ENCODE results near the gene GAD1.

The GAD1 gene

GRCh38 chr2:170818036-170818751, 1.5 kb downstream of the GAD1 start:
- DNase-seq, result no peak

DNA sequence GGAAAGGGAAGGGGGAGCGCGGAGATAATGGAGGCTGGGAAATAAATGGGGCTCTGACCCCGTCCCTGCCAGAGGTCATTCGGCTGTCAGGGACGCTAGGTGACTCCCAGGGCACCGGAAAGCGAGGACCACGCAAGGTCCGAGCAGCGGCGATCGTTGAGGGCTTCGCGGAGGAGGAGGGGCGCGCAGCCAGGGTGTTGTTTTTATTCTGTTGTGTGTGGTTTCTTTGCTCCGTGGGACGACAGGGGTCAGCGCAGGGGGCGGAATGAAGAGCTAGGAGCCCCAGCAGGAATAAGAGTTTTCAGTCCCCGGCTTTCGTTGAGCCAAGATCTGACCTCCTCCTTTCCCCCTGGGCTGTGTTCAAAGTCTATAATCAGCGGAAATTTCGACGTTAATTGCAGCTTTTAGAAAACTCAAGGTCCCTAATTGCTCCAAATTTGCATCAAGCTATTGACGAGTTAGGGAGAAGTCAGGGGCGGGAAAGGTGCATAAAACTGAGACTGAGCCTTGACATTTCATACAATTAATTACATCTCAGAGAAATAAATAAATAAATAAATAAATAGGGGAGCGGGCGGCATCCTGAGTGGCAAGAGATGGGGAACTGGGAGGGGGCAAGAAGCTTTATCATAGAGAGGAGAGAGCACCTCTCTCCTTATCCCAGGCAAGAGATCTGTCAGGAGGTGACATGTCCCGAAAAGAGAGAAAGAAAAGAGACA, 2.2 kb downstream of the GAD1 start:
- no peak for DNase-seq

- no peak for DNase-seq
Measured at GRCh38 chr2:170819680-170820664, 3.3 kb downstream of the GAD1 start.

DNA sequence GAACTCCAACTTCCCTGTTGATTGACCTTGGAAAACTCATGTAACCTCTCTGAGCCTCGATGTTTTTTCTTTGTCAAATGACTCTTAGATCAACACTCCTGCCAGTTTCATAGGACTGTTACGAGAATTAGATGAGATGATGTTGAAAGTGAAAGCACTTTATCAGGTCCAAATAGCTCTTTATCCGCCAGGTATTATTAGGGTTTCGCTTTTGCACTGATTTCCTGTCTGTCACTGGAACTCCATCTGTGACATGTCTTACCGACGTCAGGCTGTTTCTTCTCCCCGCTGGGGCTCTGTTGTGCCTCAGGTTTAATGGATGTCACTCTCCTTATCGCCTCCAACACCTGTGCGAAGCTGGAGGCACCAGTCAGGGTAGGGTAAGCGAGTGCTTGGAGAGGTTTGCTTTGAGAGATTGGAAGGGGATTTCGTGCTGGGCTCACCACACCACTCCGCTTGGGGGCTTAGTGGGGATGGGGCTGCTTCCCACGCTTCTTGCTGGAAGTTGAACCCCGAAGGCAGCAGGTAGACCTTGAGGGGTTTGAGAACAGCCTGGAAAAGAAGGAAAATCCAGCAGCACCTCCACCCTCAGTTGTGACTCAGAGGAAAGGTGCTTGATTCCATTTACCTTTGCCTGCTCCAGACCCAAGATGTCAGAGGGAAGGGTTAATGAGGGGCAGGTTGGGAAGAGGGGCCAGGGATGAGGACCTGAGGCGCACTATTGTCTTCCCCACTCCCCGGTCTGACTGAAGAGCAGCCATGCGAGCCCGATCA, 4.3 kb downstream of the GAD1 start:
- DNase-seq, result no peak

DNA sequence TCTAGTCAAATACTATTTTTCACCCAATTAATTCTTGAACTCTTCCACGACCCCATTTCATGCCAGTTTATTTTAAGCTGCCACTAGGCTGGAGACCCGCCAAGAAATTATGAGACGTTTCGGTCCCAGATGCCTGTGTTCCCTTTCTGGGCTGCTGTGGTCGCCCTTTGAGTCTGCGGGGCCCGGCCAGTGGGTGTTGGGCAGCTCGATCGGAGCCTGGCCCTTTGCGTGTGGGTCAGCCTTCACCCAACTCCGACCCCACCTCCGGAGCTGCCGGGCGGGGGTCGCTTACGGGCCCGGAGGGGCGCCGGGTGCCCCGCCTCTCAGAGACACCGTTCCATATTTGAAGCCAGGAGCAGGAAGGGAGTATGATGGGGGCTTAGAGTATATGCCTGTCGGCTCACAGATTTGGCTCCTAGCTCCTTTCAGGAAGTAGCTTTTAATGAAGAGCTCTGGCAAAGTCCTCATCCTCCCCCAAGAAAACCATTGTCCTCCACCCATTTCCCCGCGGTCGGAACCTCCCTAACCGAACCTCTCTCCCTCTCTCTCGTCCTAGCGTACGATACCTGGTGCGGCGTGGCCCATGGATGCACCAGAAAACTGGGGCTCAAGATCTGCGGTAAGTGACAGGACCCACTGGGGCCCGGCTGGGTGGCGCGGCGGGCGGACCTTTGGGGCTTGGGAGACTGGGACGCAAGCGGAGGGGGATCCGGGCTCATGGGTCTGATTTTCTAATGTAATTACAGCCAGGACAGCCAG, 5.0 kb downstream of the GAD1 start:
- peak; percentile 71 for DNase-seq

DNA sequence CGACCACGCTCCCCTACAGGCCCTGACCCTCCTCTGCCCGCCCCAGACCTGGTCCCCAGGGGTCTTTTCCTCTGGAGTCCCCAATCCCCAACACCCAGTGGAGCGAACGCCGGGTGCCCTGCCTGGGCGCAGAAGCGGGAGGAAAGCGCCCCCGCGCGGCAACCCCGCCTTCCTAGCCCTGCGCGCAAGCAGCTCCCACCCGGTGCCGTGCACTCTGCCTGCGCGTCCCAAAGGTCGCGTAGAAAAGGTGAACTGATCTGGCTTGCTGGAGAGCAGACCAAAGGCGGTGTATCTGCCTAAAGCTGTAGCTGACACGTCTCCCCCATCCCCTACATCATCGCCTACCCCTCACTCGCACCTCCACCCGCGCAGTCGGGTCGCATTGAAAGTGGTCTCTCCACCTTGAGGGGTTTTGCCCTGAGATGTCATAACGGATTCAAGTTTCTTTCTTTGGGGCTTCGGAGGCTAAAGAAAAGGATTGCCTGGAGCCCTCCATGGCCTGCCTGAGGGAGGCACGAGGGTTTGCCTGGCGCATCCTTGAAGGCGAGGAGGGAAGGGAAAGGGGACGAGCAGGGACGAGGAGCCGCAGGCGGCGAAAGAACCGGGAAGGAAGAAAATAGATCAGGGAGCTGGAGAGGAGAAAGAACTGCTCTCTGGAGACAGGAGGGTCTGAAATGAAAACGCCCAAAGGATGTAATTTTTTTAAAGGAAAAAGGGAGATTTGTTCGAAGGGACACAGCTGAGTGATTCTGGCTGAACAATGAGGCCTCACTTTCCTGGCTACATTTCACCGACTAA, 5.8 kb downstream of the GAD1 start:
- DNase-seq, result no peak

GRCh38 chr2:170823088-170823897, 6.6 kb downstream of the GAD1 start:
- DNase-seq, result no peak

DNA sequence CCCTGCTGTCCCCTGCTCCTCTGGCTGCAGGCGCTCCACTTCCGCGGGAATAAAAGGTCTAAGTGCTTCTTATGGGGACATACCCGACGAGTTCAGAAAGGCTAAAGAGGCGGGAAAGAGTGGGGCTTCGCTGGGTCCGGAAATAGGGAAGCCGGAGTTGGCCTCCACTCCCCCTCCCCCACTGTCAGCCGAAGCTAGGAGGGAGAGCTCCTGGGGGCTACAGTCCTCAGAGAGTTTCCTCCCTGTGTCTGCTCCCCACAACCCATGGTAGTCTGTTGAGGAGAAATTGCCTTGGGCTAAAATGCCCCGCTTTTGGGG, 7.2 kb downstream of the GAD1 start:
- DNase-seq, result no peak

- DNase-seq, result no peak
Measured at GRCh38 chr2:170824526-170825015, 7.9 kb downstream of the GAD1 start.

DNA sequence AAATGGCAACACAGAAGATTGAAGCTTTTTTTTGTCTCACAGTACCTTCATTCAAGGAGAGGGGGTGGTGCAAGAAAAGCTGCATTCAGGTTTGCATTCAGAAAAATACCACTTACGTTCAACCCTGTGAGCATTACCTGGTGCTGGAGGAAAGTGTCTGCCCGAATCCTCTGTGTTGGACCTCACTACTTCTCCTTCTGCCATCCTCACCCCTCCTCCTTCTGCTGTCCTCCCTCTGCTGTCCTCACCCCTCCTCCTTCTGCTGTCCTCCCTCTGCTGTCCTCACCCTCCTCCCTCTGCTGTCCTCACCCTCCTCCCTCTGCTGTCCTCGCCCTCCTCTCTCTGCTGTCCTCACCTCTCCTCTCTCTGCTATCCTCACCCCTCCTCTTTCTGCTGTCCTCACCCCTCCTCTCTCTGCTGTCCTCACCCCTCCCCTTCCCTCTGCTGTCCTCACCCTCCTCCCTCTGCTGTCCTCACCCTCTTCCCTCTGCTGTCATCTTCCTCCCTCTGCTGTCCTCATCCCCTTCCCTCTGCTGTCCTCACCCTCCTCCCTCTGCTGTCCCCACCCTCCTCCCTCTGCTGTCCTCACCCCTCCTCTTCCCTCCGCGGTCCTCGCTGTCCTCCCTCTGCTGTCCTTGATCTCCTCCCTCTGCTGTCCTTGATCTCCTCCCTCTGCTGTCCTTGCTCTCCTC, 11.3 kb downstream of the GAD1 start:
- DNase-seq, result no peak

DNA sequence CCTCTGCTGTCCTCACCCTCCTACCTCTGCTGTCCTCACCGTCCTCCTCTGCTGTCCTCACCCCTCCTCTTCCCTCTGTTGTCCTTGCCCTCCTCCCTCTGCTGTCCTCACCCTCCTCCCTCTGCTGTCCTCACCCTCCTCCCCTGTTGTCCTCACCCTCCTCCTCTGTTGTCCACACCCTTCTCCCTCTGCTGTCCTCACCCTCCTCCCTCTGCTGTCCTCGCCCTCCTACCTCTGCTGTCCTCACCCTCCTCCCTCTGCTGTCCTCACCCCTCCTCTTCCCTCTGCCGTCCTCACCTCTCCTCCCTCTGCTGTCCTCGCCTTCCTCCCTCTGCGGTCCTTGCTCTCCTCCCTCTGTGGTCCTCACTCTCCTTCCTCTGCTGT, 11.8 kb downstream of the GAD1 start:
- no peak for DNase-seq

DNA sequence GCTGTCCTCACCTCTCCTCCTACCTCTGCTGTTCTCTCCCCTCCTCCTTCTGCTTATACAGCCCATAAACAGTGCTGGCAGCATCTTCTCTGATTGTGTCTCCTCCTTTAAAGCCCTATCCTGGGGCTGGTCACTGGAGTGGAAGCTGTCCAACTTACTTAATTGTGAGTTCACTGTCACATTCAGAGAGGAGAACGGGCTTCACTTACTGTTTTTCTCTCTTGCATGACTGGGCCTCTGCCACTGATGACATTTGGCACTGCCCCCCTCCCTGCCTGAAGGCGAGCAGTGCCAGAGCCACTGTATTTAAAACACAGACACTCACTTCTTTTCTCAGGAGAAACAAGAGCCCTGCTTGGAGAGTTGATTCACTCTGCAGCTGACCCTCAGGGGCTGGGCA, 12.3 kb downstream of the GAD1 start:
- DNase-seq, result no peak

- no peak for DNase-seq
Measured at GRCh38 chr2:170830166-170830565, 13.5 kb downstream of the GAD1 start.

- no peak for DNase-seq
Measured at GRCh38 chr2:170831115-170831514, 14.4 kb downstream of the GAD1 start.

GRCh38 chr2:170836027-170836426, 19.3 kb downstream of the GAD1 start:
- DNase-seq, result no peak

DNA sequence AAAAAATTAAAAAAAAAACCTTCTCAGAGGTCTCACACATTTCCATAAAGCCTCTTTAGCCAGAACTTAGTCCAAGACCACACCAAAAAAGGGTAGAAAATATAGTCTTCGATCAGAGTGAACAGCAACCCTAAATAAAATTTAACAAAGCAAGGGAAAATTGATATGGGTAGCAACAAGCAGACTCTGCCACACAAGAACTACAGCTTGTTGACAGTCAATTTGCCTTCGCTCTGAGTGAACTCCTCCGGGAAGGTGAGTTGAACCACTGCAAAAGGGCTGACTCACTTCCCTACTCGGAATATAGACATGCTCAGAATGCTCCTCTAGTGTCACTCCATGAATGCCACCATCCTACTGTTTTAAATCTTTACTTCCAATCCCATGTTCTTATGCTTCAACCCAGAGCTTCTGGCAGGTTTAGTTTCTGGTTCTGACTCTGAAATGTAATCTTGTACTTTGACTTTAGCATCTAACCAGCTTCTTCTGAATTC, 24.1 kb downstream of the GAD1 start:
- DNase-seq, result no peak

DNA sequence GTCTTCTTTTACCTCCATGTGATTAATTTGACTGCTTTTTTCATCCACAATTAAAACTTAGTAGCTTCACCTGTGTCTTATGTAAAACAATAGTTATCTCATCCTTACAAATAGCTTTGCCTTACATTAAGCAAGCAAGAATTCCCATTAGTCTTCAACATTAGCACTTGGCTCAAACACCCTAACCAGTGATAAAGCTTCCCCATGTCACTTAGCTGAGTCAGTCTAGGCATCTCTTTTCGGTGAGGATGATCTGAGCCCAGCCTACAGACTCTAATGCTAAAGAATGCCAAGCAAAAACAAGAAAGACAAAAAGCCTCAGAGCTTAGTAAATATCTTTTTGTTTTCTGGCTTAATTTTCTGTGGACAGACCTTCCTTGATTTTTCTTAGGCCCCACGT, 26.1 kb downstream of the GAD1 start:
- DNase-seq, result no peak

GRCh38 chr2:170843656-170844055, 27.0 kb downstream of the GAD1 start:
- no peak for DNase-seq

DNA sequence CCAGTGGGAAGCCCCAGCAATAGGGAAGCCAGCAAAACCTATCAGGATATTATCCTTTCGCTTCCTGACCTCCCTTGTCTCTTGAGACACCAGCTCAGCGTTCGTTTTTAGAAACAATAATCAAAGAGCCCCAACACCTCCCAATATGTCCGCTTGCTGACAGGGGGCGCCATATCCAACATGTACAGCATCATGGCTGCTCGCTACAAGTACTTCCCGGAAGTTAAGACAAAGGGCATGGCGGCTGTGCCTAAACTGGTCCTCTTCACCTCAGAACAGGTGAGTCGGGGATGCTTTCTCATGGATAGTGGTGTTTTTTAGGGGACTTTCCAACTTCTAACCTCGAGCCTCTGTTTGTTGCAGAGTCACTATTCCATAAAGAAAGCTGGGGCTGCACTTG, 28.7 kb downstream of the GAD1 start:
- DNase-seq, result no peak
